HG02763 (cell line): Measurements from ENCODE around the gene FGF8.

Experiments used
- ATAC-seq: cut with Tn5 transposase; IDR thresholded peaks from one replicate; pipeline ENCODE4 v1.9.1; 2021; ENCODE audit warnings: mild to moderate bottlenecking, moderate library complexity; ENCODE audit not compliant: unreplicated experiment

The FGF8 gene

DNA sequence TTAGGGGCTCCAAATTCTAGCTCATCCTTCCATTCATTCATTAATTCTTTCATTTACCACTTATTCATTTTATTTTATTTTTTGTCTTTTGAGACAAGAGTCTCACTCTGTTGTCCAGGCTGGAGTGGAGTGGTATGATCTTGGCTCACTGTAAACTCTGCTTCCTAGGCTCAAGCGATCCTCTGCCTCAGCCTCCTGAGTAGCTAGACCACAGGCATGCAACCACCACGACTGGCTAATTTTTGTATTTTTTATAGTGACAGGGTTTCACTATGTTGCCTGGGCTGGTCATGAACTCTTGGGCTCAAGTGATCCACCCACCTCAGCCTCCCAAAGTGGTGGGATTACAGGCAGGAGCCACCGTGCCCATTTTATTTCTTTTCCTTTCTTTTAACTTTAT, 31.6 kb downstream of the FGF8 start:
- no peak for ATAC-seq

DNA sequence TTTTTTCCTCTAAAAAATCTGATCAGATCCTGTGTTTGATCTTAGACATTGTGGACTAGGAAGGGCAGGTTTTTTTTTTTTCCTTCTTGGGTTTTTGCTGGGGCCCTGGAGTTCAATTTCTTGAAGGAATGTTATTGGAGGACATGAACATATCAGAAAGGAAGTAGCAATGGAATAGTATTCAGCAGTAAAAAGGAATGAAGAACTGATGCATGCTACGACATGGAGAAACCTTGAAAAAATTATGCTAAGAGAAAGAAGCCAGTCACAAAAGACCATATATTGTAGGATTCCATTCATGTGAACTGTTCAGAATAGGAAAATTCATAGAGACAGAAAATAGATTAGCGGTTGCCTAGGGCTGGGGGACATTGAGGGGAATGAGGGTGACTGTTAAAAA, 34.0 kb downstream of the FGF8 start:
- ATAC-seq, result no peak

DNA sequence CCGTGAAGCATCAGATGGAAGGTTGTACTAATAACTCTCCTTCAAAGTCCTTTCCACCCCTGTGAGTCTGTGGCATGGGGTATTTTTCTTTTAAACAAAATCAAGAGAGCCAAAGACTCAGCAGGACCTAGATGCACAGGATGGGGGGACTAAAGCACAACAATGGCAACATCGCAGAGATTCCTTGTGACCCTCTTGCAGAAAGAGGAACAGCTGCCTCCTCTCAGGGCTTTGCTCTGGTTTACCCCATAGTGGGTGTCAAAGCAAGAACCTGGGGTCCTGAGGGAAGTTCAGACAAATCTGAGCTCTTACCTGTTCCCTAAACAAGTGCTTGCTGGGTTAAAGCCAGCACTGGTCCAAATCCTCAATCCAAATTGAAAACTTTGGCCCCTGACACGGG, 39.2 kb downstream of the FGF8 start:
- no peak for ATAC-seq

DNA sequence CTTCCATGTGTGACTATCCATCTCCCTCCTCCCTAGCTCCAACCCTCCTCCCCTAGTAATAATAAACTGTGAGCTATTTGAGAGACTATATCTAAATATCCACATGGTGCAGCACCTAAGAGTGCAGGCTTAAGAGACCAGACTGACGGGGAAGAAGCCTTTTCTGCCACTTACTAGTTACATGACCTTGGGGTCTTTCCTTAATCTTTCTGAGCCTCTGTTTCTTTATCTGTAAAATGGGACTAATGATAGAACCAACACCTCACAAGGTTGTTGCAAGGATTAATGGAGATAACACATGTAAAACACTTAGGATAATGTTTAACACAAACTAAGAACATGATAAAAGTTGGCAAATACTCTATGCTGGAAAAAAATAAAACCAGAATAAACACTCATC, 43.8 kb downstream of the FGF8 start:
- ATAC-seq, result no peak

DNA sequence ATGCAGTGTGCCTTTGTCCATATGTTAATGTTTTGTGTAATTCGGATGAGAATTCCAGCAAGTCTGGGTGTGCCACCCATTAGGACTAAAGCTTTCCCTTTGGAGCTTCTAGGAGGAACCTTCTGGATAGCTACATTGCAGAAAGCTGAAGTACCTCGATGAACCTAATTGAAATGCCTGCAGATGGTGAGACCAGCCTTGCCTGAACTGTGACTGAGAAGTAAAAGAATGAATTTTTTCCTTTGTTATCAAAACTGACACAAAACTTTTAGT, 49.9 kb downstream of the FGF8 start:
- ATAC-seq, result no peak

DNA sequence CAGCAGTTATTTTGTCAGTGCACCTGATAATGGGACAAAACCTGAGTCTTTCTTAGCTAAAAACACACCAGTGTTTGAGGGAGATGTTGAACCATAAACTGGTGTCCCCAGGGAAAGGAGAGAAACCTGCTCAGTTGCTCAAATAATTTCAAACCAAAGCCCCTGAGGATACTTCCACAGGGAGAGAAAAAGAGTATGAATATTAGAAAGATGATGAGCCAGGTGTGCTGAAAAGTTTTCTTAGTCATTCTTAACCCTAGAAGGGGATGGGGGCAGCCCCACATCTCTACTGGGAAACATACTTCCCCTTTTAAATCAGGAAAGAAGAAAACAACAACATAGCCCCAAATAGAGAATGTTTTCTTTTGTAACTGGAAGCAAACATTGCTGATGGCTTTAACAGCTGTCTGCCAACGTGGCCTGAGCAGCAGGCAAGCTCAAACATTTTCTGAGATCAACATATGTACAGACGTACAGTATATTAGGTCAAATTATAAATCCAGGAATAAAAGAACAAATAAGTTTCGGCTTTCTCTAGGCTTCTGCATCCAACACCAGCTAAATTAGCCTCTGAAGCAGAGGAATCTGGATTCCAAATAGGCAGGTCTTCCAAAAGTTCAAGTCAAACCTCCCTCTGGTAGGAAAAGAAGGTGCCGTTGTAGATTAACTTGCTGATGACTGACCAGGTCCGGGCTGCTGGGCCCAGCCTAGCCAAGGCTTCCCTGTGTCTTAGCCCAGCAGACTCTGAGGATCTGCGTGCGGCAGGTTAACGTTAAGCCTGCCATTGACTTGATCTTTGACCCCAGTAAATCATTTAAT, 50.4 kb downstream of the FGF8 start:
- no peak for ATAC-seq

DNA sequence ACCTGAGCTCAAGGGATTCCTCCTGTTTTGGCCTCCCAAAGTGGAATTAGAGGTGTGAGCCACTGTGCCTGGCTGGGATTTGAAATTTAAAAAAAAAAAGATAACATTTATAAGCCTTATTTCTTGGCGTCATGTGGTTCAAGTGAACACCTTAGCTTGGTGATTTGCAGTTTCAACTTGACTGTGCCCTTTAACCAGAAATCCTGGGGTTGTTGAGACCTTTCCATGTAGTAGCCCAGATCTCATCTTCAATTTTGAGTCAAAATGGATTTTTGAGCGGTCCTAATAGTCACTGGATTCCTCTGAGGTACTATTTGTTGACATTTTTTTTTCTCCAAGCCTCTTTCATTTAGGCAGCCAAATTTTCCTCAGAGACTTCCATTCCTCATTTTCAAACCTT, 51.5 kb downstream of the FGF8 start:
- no peak for ATAC-seq

DNA sequence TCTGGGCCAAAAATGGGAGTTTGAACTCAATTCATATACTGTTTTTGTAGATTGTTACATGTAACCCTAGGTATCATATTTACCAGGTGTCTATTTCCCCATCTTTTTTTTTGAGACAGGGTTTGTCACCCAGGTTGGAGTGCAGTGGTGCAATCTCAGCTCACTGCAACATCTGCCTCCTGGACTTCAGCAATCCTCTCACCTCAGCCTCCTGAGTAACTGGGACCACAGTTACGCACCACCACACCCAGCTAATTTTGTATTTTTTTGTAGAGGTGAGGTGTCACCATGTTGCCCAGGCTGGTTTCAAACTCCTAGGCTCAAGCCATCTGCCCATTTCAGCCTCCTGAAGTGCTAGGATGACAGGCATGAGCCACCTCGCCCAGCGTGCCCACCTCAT, 52.7 kb downstream of the FGF8 start:
- ATAC-seq, result no peak

DNA sequence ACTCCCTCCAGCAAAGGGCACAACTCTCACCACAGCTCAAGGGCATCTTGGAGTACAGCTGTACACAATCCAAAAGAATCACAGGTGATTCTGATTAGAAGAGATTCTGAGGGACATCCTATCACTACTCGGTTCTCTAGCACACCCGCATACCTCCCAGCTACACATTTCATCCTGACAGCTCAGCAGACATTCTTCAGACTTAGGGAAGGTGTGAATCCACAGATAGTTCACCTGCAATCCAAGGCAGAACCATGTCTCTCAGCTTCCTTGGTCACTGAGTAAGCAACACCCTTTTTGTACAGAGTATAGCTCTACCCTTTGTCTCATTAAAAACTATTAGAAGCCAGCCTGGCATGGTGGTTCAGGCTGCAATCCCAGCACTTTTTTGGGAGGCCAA, 54.1 kb downstream of the FGF8 start:
- no peak for ATAC-seq

DNA sequence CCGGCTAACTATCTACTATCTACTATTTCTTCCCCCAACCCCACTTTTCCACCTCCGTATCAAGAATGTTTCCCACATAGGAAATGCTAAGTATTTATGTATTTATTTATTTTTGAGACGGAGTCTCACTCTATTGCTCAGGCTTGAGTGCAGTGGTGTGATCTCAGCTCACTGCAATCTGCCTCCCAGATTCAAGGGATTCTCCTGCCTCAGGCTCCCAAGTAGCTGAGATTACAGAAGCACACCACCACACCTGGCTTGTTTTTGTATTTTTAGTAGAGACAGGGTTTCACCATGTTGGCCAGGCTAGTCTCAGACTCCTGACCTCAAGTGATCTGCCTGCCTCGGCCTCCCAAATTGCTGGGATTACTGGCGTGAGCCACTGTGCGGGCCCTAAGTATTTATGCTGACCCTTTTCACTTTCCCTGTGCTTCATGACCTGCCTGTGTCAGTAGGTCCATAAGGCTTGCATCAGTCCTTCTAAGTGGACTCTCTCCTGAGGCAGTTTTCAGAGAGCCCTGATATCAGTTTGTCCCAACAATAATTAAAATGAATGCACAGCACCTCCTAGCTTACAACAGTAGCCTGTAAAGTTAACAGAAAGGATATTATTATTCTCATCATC, 55.2 kb downstream of the FGF8 start:
- ATAC-seq, result no peak
